ENCODE results near the gene MTHFR.
A peak's percentile ranks its signal among the peaks of the same experiment; 100 is the strongest.

The MTHFR gene

GRCh38 chr1:11805422-11806306 lies at the start of gene MTHFR, which contains the start of gene CLCN6:
Gene MTHFR, minus strand, starts transcription at chr1:11805964. Its CDS starts 2,848 bp downstream, at chr1:11803116.
Gene CLCN6, plus strand, starts transcription at chr1:11806191. Its CDS starts 72 bp downstream, at chr1:11806263.
- Histone ChIP-seq H3K27ac (peak within 1 kb of the TSS; percentile 79), H3K36me3 (peaks cover 37% of the 10 kb centered on the region), H3K27me3 (ENCODE audit: insufficient read depth, low read depth, severe bottlenecking) (no peaks in the 10 kb centered on the region), H3K9me3 (ENCODE audit: severe bottlenecking) (no peaks in the 10 kb centered on the region), H3K4me3 (ENCODE audit: low read depth, low read length) (peak within 1 kb of the TSS; percentile 64)
- TF ChIP-seq CTCF (IDR thresholded peaks at IDR 0.05; ENCODE audit: low read depth, low read length) = no peak
- DNase-seq = peak; percentile 99

- Histone ChIP-seq H3K36me3 (no peaks in the 10 kb centered on the region), H3K27me3 (ENCODE audit: insufficient read depth, low read depth, severe bottlenecking) (no peaks in the 10 kb centered on the region), H3K9me3 (ENCODE audit: severe bottlenecking) (no peaks in the 10 kb centered on the region), H3K27ac (no peak overlapping the region), H3K4me3 (ENCODE audit: low read depth, low read length) (no peak overlapping the region)
- TF ChIP-seq CTCF (IDR thresholded peaks at IDR 0.05; ENCODE audit: low read depth, low read length) = no peak
- DNase-seq = no peak
Observed at GRCh38 chr1:11855430-11855829, 49.7 kb upstream of the MTHFR start.

- no peak for DNase-seq
- Histone ChIP-seq H3K27ac (no peak overlapping the region), H3K4me3 (ENCODE audit: low read depth, low read length) (no peak overlapping the region), H3K36me3 (no peaks in the 10 kb centered on the region), H3K27me3 (ENCODE audit: insufficient read depth, low read depth, severe bottlenecking) (no peaks in the 10 kb centered on the region), H3K9me3 (ENCODE audit: severe bottlenecking) (no peaks in the 10 kb centered on the region)
- TF ChIP-seq CTCF (IDR thresholded peaks at IDR 0.05; ENCODE audit: low read depth, low read length) = no peak
Observed at GRCh38 chr1:11854519-11854918, 48.8 kb upstream of the MTHFR start.

DNA sequence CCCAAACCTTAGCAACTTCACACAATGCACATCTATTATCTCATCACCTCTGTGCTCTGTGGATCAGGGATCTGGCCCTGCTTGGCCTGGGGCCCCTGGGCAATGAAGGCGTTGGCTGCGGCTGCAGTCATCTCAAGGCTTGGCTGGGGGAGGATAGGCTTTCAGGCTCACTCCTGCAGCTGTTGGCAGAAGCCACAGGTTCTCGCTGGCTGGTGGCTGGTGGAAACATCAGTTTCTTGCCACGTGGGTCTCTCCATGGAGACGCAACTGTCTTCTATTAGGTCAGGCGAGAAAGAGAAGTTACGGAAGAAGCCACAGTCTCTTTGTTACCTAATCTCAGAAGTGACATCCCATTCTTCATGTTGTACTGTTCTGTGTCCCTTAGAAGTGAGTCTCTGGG lies 45.4 kb upstream of the MTHFR start:
- H3K36me3 ChIP-seq = no peaks in the 10 kb centered on the region
- TF ChIP-seq CTCF (IDR thresholded peaks at IDR 0.05; ENCODE audit: low read depth, low read length) = no peak
- H3K27ac ChIP-seq = no peak overlapping the region
- DNase-seq = no peak
- no peaks in the 10 kb centered on the region for H3K9me3 ChIP-seq (ENCODE audit: severe bottlenecking)
- H3K4me3 ChIP-seq (ENCODE audit: low read depth, low read length) = no peak overlapping the region
- H3K27me3 ChIP-seq (ENCODE audit: insufficient read depth, low read depth, severe bottlenecking) = no peaks in the 10 kb centered on the region

GRCh38 chr1:11850156-11850555 lies 44.4 kb upstream of the MTHFR start:
- DNase-seq = no peak
- no peak for TF ChIP-seq CTCF (IDR thresholded peaks at IDR 0.05; ENCODE audit: low read depth, low read length)
- no peaks in the 10 kb centered on the region for H3K27me3 ChIP-seq (ENCODE audit: insufficient read depth, low read depth, severe bottlenecking)
- H3K4me3 ChIP-seq (ENCODE audit: low read depth, low read length) = no peak overlapping the region
- no peaks in the 10 kb centered on the region for H3K9me3 ChIP-seq (ENCODE audit: severe bottlenecking)
- no peaks in the 10 kb centered on the region for H3K36me3 ChIP-seq
- no peak overlapping the region for H3K27ac ChIP-seq

Measured in WERI-Rb-1 (cell line).